GM21723 (cell line): Measurements from ENCODE around the gene RPS8.
"Not testable (repeated sequence)": the region's sequence is repeated elsewhere in the genome, so short reads cannot be mapped to it uniquely, and the experiment has no call there.

ENCODE experiments used
- ATAC-seq: cut with Tn5 transposase; IDR thresholded peaks from one replicate; pipeline ENCODE4 v1.9.1; 2021; ENCODE audit warnings: mild to moderate bottlenecking, moderate library complexity; ENCODE audit not compliant: unreplicated experiment

RPS8 gene

GRCh38 chr1:44780583-44781121 is 5.3 kb downstream of the RPS8 start:
- no peak for ATAC-seq

- ATAC-seq, result no peak
These were observed 8.4 kb downstream of the RPS8 start for GRCh38 chr1:44783697-44784093.

GRCh38 chr1:44784094-44785028 is 9.0 kb downstream of the RPS8 start:
- no peak for ATAC-seq

GRCh38 chr1:44785029-44785380 is 9.7 kb downstream of the RPS8 start:
- ATAC-seq, result no peak

- ATAC-seq, result peak; percentile 16
These were observed 10.3 kb downstream of the RPS8 start for GRCh38 chr1:44785501-44786137.

- peak; percentile 43 for ATAC-seq
These were observed 10.9 kb downstream of the RPS8 start for GRCh38 chr1:44786138-44786840.

GRCh38 chr1:44786841-44787426 is 11.6 kb downstream of the RPS8 start:
- no peak for ATAC-seq

GRCh38 chr1:44787506-44787905 is 12.2 kb downstream of the RPS8 start:
- no peak for ATAC-seq

- no peak for ATAC-seq
These were observed 12.9 kb downstream of the RPS8 start, which contains the start of gene BEST4 for GRCh38 chr1:44788120-44788860. Gene BEST4, minus strand, starts transcription at chr1:44788170. Its CDS starts 465 bp downstream, at chr1:44787705.

- no peak for ATAC-seq
These were observed 15.8 kb downstream of the RPS8 start for GRCh38 chr1:44790968-44791801.

- no peak for ATAC-seq
These were observed 17.6 kb downstream of the RPS8 start for GRCh38 chr1:44792736-44793502.

- not testable (repeated sequence) for ATAC-seq
These were observed 22.5 kb downstream of the RPS8 start for GRCh38 chr1:44797886-44798285.

GRCh38 chr1:44798481-44799365 is 23.4 kb downstream of the RPS8 start:
- ATAC-seq, result no peak

GRCh38 chr1:44799770-44800584 is 24.6 kb downstream of the RPS8 start, which contains the start of gene PLK3:
Gene PLK3, plus strand, starts transcription at chr1:44800377. Its CDS starts 87 bp downstream, at chr1:44800464.
- ATAC-seq, result peak; percentile 82

- ATAC-seq, result no peak
These were observed 26.4 kb downstream of the RPS8 start for GRCh38 chr1:44801491-44802305.
